Lower leg skin (tissue), 4 donors: Measurements from ENCODE around the gene PRRX1. TPM values are rescaled to one million over a fixed set of nuclear protein-coding genes. Genes with fewer than 3 reads are reported as not detected.

Experiments used
- DNase-seq, 2 donors: peaks; one replicate each; pipeline ENCODE4 v3.0.0-alpha.2; 2019; ENCODE audit warnings: low spot score in 2 of 2
- H3K4me3 ChIP-seq: fragments of 200-600 bp; sonication (generic); 2 replicates; pipeline ENCODE4 v1.5.1; 2017; ENCODE audit warnings: mild to moderate bottlenecking, low read depth; ENCODE audit not compliant: poor library complexity, severe bottlenecking
- CTCF ChIP-seq, 3 donors: fragments of 450-650 bp; IDR thresholded peaks; one replicate each; pipeline ENCODE4 v1.5.1; 2016; ENCODE audit warnings: antibody characterized with exemption in 3 of 3, mild to moderate bottlenecking in 3 of 3, moderate library complexity in 2 of 3
- POLR2A ChIP-seq, 2 donors: fragments of 450-650 bp; IDR thresholded peaks; one replicate each; pipeline ENCODE4 v1.6.1; 2016 to 2017; ENCODE audit warnings: antibody characterized with exemption in 2 of 2, mild to moderate bottlenecking in 1 of 2, moderate library complexity in 1 of 2
- WGBS, 2 donors: methylation state at CpG; one replicate each; pipeline ENCODE4 v1.1.5; 2018; 5-methylcytosine and 5-hydroxymethylcytosine counted together
- intact Hi-C: fragments of 100-400 bp; cut with DNase I; formaldehyde crosslinking; loops from one replicate; pipeline ENCODE4 v1.15.0; 2023; ENCODE audit warnings: low total_unique reads
- total RNA-seq, 4 donors: library from RNA; depleted of rRNA; stranded (reverse); fragments of >200 nt; gene quantifications; one replicate each; pipeline ENCODE4 v1.1.0, GENCODE V29; 2016

The PRRX1 gene
- total RNA-seq, 4 donors from 2014 or later: 7.5 to 32.7 (median 19.8) TPM

- no peak for DNase-seq
- intact Hi-C loops: loop anchor here (5.0 kb wide), 1 partner anchor 1019 kb away; the partner anchor contains the start of gene SELL
- H3K4me3 ChIP-seq: no peak overlapping the region
- TF ChIP-seq POLR2A (IDR thresholded peaks at IDR 0.05) (no peak), CTCF (IDR thresholded peaks at IDR 0.05) (no peak)
- 60 to 64% methylated on average over 4 of the region's 4 CpGs for WGBS, 2 donors
Observed at GRCh38 chr1:170731566-170732251, 67.8 kb downstream of the PRRX1 start.

GRCh38 chr1:170732252-170732588 is 68.3 kb downstream of the PRRX1 start:
- intact Hi-C loops: loop anchor here (5.0 kb wide), 1 partner anchor 1020 kb away; the partner anchor contains the start of gene SELL
- 43 to 44% methylated on average over 2 of the region's 2 CpGs for WGBS, 2 donors
- H3K4me3 ChIP-seq: no peak overlapping the region
- DNase-seq: no peak
- no peak for TF ChIP-seq CTCF (IDR thresholded peaks at IDR 0.05)
- TF ChIP-seq POLR2A (IDR thresholded peaks at IDR 0.05): no peak

- DNase-seq: no peak
- no peak overlapping the region for H3K4me3 ChIP-seq
- 67 to 79% methylated on average over 2 of the region's 2 CpGs for WGBS, 2 donors
- TF ChIP-seq POLR2A (IDR thresholded peaks at IDR 0.05) (no peak), CTCF (IDR thresholded peaks at IDR 0.05) (no peak)
- intact Hi-C loops: loop anchor here (5.0 kb wide), 1 partner anchor 1022 kb away; the partner anchor contains the start of gene SELL
Observed at GRCh38 chr1:170734412-170735175, 70.7 kb downstream of the PRRX1 start.

- TF ChIP-seq CTCF (IDR thresholded peaks at IDR 0.05) (no peak), POLR2A (IDR thresholded peaks at IDR 0.05) (no peak)
- no peak overlapping the region for H3K4me3 ChIP-seq
- intact Hi-C loops: no loop called here
- 81 to 83% methylated on average over 2 of the region's 2 CpGs for WGBS, 2 donors
- no peak for DNase-seq
Observed at GRCh38 chr1:170735366-170736263, 71.7 kb downstream of the PRRX1 start.

- intact Hi-C loops: no loop called here
- H3K4me3 ChIP-seq: no peak overlapping the region
- no peak for TF ChIP-seq CTCF (IDR thresholded peaks at IDR 0.05)
- TF ChIP-seq POLR2A (IDR thresholded peaks at IDR 0.05): no peak
- DNase-seq: no peak
- WGBS, 2 donors: 88 to 98% methylated on average over 1 of the region's 1 CpG
Observed at GRCh38 chr1:170739803-170740202, 75.9 kb downstream of the PRRX1 start.
